GM12872 (cell line): ENCODE results near the gene RAVER1.

Experiments
- TF ChIP-seq, protein P1 (sequence below): IDR thresholded peaks from 3 replicates; pipeline ENCODE4 v1.5.1; 2011; ENCODE audit warnings: low read depth, mild to moderate bottlenecking, low read length, moderate library complexity; ENCODE audit not compliant: insufficient read depth

The RAVER1 gene

DNA sequence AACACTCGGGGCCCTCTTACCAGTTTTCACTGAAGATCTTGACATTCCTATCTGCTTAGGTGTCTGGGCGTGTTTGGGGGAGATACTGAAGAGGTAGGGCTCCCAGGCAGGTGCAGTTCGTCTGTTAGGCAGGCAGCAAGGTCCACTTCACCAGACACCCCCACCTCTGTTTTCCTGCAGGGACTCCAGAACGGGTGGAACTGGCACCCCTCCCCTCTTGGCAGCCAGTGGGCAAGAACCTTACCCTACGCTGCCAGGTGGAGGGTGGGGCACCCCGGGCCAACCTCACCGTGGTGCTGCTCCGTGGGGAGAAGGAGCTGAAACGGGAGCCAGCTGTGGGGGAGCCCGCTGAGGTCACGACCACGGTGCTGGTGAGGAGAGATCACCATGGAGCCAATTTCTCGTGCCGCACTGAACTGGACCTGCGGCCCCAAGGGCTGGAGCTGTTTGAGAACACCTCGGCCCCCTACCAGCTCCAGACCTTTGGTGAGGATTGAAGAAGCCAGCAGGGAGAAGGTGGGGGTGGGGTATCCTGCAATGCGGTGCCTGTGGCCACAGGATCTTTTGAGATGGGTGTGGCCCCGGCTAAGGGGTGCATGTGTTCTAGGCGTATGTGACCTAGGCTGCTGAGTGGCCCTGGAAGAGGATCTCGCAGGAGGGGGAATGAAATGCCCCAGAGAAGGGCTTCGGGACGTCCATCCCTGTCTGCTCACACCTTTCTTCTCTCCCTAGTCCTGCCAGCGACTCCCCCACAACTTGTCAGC lies 49.8 kb downstream of the RAVER1 start:
- TF ChIP-seq, protein P1, sequence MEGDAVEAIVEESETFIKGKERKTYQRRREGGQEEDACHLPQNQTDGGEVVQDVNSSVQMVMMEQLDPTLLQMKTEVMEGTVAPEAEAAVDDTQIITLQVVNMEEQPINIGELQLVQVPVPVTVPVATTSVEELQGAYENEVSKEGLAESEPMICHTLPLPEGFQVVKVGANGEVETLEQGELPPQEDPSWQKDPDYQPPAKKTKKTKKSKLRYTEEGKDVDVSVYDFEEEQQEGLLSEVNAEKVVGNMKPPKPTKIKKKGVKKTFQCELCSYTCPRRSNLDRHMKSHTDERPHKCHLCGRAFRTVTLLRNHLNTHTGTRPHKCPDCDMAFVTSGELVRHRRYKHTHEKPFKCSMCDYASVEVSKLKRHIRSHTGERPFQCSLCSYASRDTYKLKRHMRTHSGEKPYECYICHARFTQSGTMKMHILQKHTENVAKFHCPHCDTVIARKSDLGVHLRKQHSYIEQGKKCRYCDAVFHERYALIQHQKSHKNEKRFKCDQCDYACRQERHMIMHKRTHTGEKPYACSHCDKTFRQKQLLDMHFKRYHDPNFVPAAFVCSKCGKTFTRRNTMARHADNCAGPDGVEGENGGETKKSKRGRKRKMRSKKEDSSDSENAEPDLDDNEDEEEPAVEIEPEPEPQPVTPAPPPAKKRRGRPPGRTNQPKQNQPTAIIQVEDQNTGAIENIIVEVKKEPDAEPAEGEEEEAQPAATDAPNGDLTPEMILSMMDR = no peak

DNA sequence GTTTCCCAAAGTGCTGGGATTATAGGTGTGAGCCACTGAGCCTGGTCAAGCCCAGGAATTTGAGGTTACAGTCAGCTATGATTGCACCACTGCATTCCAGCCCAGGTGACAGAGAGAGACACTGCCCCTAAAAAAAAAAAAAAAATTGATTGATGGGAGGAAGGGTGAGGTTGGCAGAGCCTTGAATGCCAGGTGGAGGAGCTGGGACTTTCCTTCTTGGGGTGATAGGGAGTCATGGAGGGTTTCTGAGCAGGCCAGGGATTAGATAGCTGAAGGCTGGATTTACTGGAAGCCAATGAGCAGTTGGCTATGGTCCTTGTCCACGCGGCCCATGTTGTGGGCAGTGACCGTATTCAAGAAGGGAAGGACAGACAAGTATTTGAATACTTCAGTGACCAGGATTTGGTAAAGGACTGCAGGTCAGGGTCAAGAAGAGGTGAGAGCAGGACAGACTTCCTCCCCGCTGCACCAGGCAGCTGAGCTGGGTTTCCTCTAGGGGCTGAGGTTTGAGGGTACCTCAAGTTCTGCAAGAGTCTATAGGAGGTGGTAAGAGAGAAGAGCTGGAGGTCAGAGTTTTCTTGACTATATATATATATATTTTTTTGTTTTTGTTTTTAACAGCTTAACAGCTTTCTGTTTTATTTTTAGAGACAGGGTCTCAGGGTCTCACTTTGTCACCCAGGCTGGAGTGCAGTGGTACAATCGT lies 53.4 kb downstream of the RAVER1 start:
- TF ChIP-seq, protein P1 = no peak

DNA sequence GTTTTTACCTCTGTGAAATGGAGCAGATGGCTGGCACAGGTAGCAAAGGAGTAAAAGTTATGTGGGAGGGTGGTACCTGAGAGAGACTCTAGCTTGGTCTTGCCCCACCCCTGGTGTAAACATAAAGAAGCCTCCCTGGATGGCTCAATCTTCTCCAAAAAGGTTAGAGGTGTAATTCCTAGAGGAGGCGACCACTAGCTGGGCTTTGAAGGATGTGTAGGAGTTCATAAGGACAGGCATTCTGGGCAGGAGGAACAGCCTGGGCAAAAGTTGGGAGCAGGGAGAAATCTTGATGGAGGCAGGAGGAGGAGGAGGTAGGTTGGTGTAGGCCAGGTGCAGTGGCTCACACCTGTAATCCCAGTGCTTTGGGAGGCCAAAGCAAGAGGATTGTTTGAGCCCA lies 54.4 kb downstream of the RAVER1 start:
- TF ChIP-seq, protein P1 = no peak

DNA sequence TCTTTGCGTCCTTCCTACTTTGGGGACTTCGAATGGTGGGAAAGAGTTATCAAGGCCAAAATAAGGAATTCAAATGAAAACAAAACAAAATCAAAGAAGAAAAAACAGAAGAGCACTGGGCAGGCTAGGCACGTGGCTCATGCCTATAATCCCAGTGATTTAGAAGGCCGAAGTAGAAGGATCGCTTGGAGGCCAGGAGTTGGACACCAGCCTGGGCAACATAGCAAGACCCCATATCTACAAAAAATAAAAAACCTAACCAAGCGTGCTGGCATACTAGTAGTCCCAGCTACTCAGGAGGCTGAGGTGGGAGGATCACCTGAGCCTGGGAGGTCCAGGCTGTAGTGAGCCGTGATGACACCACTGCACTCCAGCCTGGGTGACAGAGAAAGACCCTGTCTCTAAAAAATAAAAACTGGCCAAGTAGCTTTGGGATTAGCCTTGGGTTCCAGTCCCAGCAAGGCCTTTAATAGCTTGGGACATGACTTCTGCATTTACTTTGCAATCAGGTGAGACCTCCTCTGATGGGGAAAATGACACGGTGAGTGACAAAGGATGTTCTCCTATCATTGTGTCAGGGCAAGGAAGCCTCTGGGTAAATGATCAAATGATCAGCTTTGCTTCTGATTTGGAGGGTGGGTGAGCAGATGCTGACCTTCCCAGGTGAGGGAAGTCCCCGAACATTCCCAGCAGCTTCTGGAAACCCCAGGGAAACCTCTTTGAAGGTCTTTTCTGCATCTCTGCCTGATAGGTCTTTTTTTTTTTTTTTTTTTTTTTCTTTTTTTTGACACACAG lies 55.3 kb downstream of the RAVER1 start:
- TF ChIP-seq, protein P1 = no peak

DNA sequence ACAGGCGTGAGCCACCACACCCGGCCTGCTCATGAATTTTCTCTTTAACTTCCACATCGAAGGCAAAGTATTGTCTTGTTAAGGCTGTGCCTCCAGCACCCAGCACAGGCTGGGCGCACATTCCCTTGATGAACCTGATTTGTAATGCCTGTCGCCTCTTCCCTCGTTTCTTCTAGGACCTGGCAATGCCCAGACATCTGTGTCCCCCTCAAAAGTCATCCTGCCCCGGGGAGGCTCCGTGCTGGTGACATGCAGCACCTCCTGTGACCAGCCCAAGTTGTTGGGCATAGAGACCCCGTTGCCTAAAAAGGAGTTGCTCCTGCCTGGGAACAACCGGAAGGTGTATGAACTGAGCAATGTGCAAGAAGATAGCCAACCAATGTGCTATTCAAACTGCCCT lies 58.7 kb downstream of the RAVER1 start:
- TF ChIP-seq, protein P1 = no peak

DNA sequence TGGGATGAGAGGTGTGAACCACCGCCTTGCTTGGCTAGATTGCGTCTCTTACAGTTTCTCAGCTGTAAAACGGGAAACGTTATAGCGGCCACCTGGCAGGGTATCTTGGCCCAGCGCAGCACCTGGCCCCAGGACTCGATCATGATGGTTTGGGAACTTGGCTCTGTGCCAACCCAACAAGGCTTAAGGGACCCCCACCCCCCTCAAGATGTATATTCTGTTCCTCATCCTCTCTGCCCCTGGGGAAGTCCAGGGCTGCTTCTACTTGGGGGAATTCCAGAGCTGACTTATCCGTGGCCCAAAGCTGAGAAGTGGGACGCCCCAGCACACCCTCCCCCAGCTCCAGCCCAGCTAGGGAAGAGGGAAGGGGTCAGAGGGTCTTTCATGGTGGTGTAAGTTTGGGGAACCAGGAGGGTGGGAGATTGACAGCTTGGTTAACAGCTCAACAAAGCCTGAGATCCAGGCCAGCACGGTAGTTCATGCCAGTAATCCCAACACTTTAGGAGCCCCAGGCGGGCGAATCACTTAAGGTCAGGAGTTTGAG lies 61.7 kb downstream of the RAVER1 start:
- TF ChIP-seq, protein P1 = no peak
